ENCODE measurements around the gene UNC45B.
"Not testable (repeated sequence)": the region's sequence is repeated elsewhere in the genome, so short reads cannot be mapped to it uniquely, and the experiment has no call there.

GRCh38 chr17:35179379-35179778, 31.8 kb downstream of the UNC45B start:
- TF ChIP-seq EZH2 (IDR thresholded peaks at IDR 0.05; ENCODE audit: insufficient read depth, poor library complexity, severe bottlenecking); EZH2phosphoT487 (IDR thresholded peaks at IDR 0.05; ENCODE audit: insufficient read depth, low read depth): not testable (repeated sequence)

Data from GM23248 (cell line).